H9 (cell line): ENCODE results near the gene CDH23. TPM values are rescaled to one million over a fixed set of nuclear protein-coding genes. Genes with fewer than 3 reads are reported as not detected.

Source experiments
- DNase-seq: peaks from one replicate; pipeline ENCODE4 v3.0.0-alpha.2; 2017
- H2AFZ ChIP-seq: one replicate; pipeline ENCODE4 v1.6.1; 2013; ENCODE audit warnings: mild to moderate bottlenecking, low read length, control low read depth, moderate library complexity
- H2AK5ac ChIP-seq: 2 replicates; pipeline ENCODE4 v1.6.1; 2013; ENCODE audit warnings: low read length, control low read depth, mixed read lengths; ENCODE audit not compliant: insufficient read length
- H2BK120ac ChIP-seq: one replicate; pipeline ENCODE4 v1.6.1; 2013; ENCODE audit warnings: low read depth, mild to moderate bottlenecking, low read length, control low read depth, inconsistent platforms; ENCODE audit not compliant: poor library complexity, severe bottlenecking
- H2BK12ac ChIP-seq: 2 replicates; pipeline ENCODE4 v1.6.1; 2013; ENCODE audit warnings: low read length, control low read depth, mixed read lengths, low read depth; ENCODE audit not compliant: insufficient read length
- H2BK15ac ChIP-seq: 2 replicates; pipeline ENCODE4 v1.6.1; 2013; ENCODE audit warnings: low read depth, low read length, control low read depth
- H2BK20ac ChIP-seq: one replicate; pipeline ENCODE4 v1.6.1; 2013; ENCODE audit warnings: low read depth, mild to moderate bottlenecking, low read length, control low read depth, inconsistent platforms; ENCODE audit not compliant: poor library complexity, severe bottlenecking
- H2BK5ac ChIP-seq: 2 replicates; pipeline ENCODE4 v1.6.1; 2013; ENCODE audit warnings: low read length, control low read depth, mixed read lengths; ENCODE audit not compliant: insufficient read length
- H3K14ac ChIP-seq: 2 replicates; pipeline ENCODE4 v1.6.1; 2013; ENCODE audit warnings: low read length, control low read depth; ENCODE audit not compliant: insufficient read depth
- H3K18ac ChIP-seq: 2 replicates; pipeline ENCODE4 v1.6.1; 2013; ENCODE audit warnings: low read depth, mild to moderate bottlenecking, mixed read lengths, low read length, control low read depth; ENCODE audit not compliant: insufficient read length
- H3K23ac ChIP-seq: 2 replicates; pipeline ENCODE4 v1.6.1; 2013; ENCODE audit warnings: low read length, control low read depth, mixed read lengths, low read depth; ENCODE audit not compliant: insufficient read length
- H3K23me2 ChIP-seq: 2 replicates; pipeline ENCODE4 v1.6.1; 2013; ENCODE audit warnings: low read depth, mild to moderate bottlenecking, mixed read lengths, low read length, control low read depth; ENCODE audit not compliant: insufficient read length, poor library complexity, severe bottlenecking
- H3K27ac ChIP-seq: 2 replicates; pipeline ENCODE4 v1.5.1; 2013; ENCODE audit warnings: low read length, control low read depth, mixed read lengths, low read depth; ENCODE audit not compliant: insufficient read length
- H3K27me3 ChIP-seq: 2 replicates; pipeline ENCODE4 v1.6.1; 2013; ENCODE audit warnings: low read length, control low read depth, inconsistent platforms; ENCODE audit not compliant: insufficient read depth
- H3K4ac ChIP-seq: 2 replicates; pipeline ENCODE4 v1.6.1; 2013; ENCODE audit warnings: low read depth, mild to moderate bottlenecking, control low read depth, inconsistent platforms, low read length, moderate library complexity
- H3K4me1 ChIP-seq: 2 replicates; pipeline ENCODE4 v1.6.1; 2013; ENCODE audit warnings: low read length, control low read depth, inconsistent platforms; ENCODE audit not compliant: insufficient read depth
- H3K4me2 ChIP-seq: 2 replicates; pipeline ENCODE4 v1.6.1; 2013; ENCODE audit warnings: low read length, control low read depth, mixed read lengths; ENCODE audit not compliant: insufficient read length, insufficient read depth
- H3K56ac ChIP-seq: 2 replicates; pipeline ENCODE4 v1.6.1; 2013; ENCODE audit warnings: low read depth, mild to moderate bottlenecking, mixed read lengths, low read length, control low read depth; ENCODE audit not compliant: insufficient read length
- H3K79me1 ChIP-seq: 2 replicates; pipeline ENCODE4 v1.6.1; 2013; ENCODE audit warnings: low read depth, mild to moderate bottlenecking, moderate library complexity, low read length, control low read depth, inconsistent platforms; ENCODE audit not compliant: insufficient read depth, poor library complexity, severe bottlenecking
- H3K79me2 ChIP-seq: 2 replicates; pipeline ENCODE4 v1.6.1; 2013; ENCODE audit warnings: low read length, control low read depth, inconsistent platforms; ENCODE audit not compliant: insufficient read depth
- H3K9ac ChIP-seq: 2 replicates; pipeline ENCODE4 v1.6.1; 2013; ENCODE audit warnings: low read length, control low read depth, mixed read lengths; ENCODE audit not compliant: insufficient read length; ENCODE audit errors: extremely low read depth
- H3K9me3 ChIP-seq: one replicate; pipeline ENCODE4 v1.6.1; 2013; ENCODE audit warnings: low read depth, low read length, inconsistent platforms; ENCODE audit not compliant: control insufficient read depth
- H3T11ph ChIP-seq: one replicate; pipeline ENCODE4 v1.6.1; 2013; ENCODE audit warnings: mild to moderate bottlenecking, low read length, control low read depth, inconsistent platforms
- H4K20me1 ChIP-seq: one replicate; pipeline ENCODE4 v1.6.1; 2013; ENCODE audit not compliant: control insufficient read depth, insufficient read length, insufficient read depth
- H4K5ac ChIP-seq: 2 replicates; pipeline ENCODE4 v1.6.1; 2013; ENCODE audit warnings: low read depth, mild to moderate bottlenecking, mixed read lengths, low read length, control low read depth; ENCODE audit not compliant: insufficient read length
- H4K8ac ChIP-seq: replicated peaks from 2 replicates; pipeline ENCODE4 v1.6.1; 2013; ENCODE audit warnings: low read length, control low read depth, mixed read lengths, low read depth; ENCODE audit not compliant: insufficient read length
- H4K91ac ChIP-seq: 2 replicates; pipeline ENCODE4 v1.6.1; 2013; ENCODE audit warnings: low read depth, mild to moderate bottlenecking, moderate library complexity, mixed read lengths, low read length, control low read depth; ENCODE audit not compliant: insufficient read length
- H3K27ac Mint-ChIP-seq, 3 experiments: 2 replicates in 2 of 3; 3 replicates in 1 of 3; pipeline ENCODE4 v1.8.0; 2020 to 2021; ENCODE audit warnings: mixed read lengths in 3 of 3, mild to moderate bottlenecking in 1 of 3, moderate library complexity in 1 of 3
- H3K27me3 Mint-ChIP-seq: 2 replicates; pipeline ENCODE4 v1.8.0; 2021; ENCODE audit warnings: low read depth, mild to moderate bottlenecking, moderate library complexity, mixed read lengths
- H3K36me3 Mint-ChIP-seq, 3 experiments: 2 replicates in 2 of 3; 3 replicates in 1 of 3; pipeline ENCODE4 v1.8.0; 2020 to 2021; ENCODE audit warnings: low read depth in 3 of 3, mixed read lengths in 3 of 3; ENCODE audit not compliant: insufficient read depth in 1 of 3
- H3K4me1 Mint-ChIP-seq, 2 experiments: 2 replicates each; pipeline ENCODE4 v1.8.0; 2020; ENCODE audit warnings: mixed read lengths in 2 of 2
- H3K4me3 Mint-ChIP-seq, 2 experiments: 2 replicates in 1 of 2; 3 replicates in 1 of 2; pipeline ENCODE4 v1.8.0; 2020 to 2021; ENCODE audit warnings: mild to moderate bottlenecking in 2 of 2, mixed read lengths in 2 of 2, moderate library complexity in 1 of 2
- H3K9me3 Mint-ChIP-seq, 2 experiments: 2 replicates in 1 of 2; 3 replicates in 1 of 2; pipeline ENCODE4 v1.8.0; 2020; ENCODE audit warnings: mild to moderate bottlenecking in 2 of 2, mixed read lengths in 2 of 2, moderate library complexity in 1 of 2
- CTCF ChIP-seq: fragments of 200-600 bp; sonication (generic); conservative IDR thresholded peaks from 3 replicates; pipeline ENCODE4 v1.8.0; 2021; ENCODE audit warnings: antibody characterized with exemption, mild to moderate bottlenecking
- WGBS: extraction: QIAGEN DNeasy Blood & Tissue Kit; methylation state at CpG from one replicate; pipeline ENCODE4 v1.1.7; 2013; ENCODE audit warnings: missing lambda C conversion rate, low lambda C conversion rate, mixed read lengths; ENCODE audit not compliant: insufficient read length; ENCODE audit errors: extremely low coverage; 5-methylcytosine and 5-hydroxymethylcytosine counted together
- total RNA-seq: library from RNA; stranded (reverse); gene quantifications from 2 replicates; pipeline ENCODE4 v1.2.1, GENCODE V29; 2021

CDH23 gene
- total RNA-seq, 1 experiment from 2014 or later = 2.1 TPM

DNA sequence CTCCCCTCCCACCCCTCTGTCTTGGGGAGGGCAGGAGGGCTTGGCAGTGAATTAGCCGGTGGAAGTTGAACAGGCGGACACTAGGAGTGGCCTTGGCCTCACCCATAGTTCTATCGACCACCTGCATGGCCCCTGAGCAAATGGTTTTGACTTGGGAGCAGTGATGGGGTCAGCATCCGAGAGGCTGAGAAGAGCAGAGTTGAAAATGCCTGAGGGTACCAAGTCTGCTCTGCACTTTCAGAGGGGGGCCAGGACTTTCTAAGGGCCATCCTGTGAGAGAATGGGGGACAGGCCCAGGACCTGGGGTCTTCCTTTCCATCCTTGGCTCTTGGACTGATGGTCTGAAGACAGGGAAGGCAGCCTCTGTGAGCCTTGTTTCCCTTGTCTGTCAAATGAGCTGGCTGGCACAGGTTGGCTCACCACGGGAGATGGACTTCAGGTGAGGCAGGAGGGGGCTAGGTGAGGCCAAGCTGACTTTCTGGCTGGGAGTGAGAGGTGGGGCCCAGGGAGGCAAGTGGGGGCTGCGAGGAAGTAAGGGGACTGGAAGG, 29.4 kb downstream of the CDH23 start:
- DNase-seq = no peak
- no peak overlapping the region for H3K27ac ChIP-seq
- H3K4me2 ChIP-seq = no peak overlapping the region

More for the DNA sequence above, 29.4 kb downstream of the CDH23 start:
- Histone ChIP-seq H2BK120ac (no peak overlapping the region), H3K9me3 (no peaks in the 10 kb centered on the region), H2AFZ (no peak overlapping the region), H3K79me2 (no peaks in the 10 kb centered on the region), H3K27me3 (no peaks in the 10 kb centered on the region), H3K9ac (no peak overlapping the region), H4K8ac (no peak overlapping the region), H3K23me2 (no peaks in the 10 kb centered on the region), H3K79me1 (no peaks in the 10 kb centered on the region), H3K56ac (no peak overlapping the region), H3K14ac (no peak overlapping the region), H3K23ac (no peak overlapping the region), H4K5ac (no peak overlapping the region), H2BK15ac (no peak overlapping the region), H3K4ac (no peak overlapping the region), H2BK20ac (no peak overlapping the region), H2AK5ac (no peak overlapping the region), H2BK5ac (no peak overlapping the region), H4K91ac (no peak overlapping the region), H3K4me1 (no peaks in the 10 kb centered on the region), H3K18ac (no peak overlapping the region), H2BK12ac (no peak overlapping the region), H3T11ph (no peak overlapping the region), H4K20me1 (no peaks in the 10 kb centered on the region)
- Mint-ChIP-seq H3K36me3 (no peaks in the 10 kb centered on the region), H3K4me1 (peaks cover 13 to 14% of the 10 kb centered on the region in 2 experiments), H3K9me3 (no peaks in the 10 kb centered on the region), H3K27ac (no peak overlapping the region), H3K27me3 (peaks cover 14% of the 10 kb centered on the region), H3K4me3 (no peak overlapping the region)
- no peak for TF ChIP-seq CTCF
- whole genome bisulfite sequencing = no CpG with 5 or more reads among the region's 6 CpGs
